GM19099 (cell line): Measurements from ENCODE around the gene PCMT1.

Source experiments
- POLR2A ChIP-seq: IDR thresholded peaks from 3 replicates; pipeline ENCODE4 v1.6.1; 2011; ENCODE audit warnings: low read depth; ENCODE audit not compliant: insufficient read length; ENCODE audit errors: extremely low read depth

PCMT1 gene

DNA sequence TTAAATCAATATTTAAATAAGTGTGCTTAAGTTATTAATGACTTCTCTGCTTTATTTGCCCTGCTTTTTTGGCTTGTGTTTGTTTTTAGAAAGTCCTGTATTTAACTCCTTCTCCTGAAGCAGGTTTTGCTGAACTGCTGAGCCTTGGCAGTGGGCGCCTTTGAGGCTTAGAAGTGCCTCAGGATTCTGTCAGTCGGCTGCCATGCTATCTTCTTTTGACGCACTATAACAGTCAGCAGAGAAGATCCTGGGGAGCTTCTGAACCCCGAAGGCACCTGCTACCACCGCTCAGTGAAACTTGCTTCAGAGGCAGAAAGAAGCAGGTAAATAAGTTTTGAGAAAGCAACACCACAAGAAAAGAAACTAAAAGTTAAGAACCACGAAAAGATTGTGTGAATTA lies 22.4 kb downstream of the PCMT1 start:
- no peak for TF ChIP-seq POLR2A

DNA sequence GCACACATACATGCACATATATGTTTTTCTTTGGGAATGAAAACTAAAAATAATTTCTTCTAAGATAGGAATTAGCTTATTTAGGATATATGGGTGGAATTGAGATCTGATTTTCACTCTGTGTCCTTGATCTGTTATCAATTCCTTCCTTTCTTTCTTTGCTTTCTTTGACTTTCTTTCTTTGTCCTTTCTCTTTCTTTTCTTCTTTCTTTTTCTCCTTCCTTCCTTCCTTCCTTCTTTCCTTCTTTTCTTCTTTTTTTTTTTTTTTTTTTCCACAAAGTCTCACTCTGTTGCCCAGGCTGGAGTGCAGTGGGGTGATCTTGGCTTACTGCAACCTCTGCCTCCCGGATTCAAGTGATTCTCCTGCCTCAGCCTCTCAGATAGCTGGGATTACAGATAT lies 28.1 kb downstream of the PCMT1 start:
- TF ChIP-seq POLR2A: no peak

DNA sequence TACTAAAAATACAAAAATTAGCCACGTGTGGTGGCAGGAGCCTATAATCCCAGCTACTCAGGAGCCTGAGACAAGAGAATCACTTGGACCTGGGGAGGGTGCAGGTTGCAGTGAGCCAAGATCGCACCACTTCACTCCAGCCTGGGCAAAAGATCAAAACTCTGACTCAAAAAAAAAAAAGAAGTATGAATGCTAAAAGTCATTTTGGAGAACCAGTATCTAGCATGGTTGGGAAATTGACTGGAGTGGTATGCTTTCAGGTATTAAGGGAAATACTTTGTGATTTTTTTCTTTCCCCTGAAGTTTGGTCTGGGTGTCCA lies 30.1 kb downstream of the PCMT1 start:
- TF ChIP-seq POLR2A: no peak

DNA sequence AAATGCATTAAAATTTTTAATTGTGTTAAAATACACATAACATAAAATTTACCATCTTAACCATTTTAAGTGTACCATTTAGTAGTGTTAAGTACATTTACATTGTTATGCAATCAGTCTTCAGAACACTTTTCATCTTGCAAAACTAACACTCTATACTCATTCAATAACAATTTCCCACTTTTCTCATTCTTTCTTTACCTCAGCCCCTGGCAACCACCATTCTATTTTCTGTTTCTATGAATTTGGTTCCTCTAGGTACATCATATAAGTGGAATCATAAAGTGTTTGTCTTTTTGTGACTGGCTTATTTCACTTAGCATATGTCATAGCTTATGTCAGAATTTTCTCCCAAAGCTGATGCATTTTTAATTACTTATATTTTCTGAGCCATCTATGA lies 32.2 kb downstream of the PCMT1 start:
- no peak for TF ChIP-seq POLR2A

DNA sequence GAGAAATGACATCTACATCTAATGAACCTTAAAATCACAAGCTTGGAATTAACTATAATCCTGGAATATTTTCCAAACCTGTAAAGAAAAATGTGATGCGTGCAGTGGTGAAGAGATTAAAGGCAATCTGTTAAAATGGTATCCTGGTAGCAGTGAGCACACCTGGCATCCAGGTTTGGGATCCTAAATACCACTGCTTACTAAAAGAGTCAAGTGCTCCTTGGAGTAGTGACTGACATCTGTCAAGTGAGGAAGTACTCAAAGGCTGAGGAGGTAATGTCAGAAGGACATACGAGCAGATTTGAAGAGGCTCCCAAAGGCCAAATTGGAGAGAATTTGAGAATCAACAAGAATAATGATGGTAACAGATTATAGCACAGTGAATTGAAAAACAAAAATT lies 32.8 kb downstream of the PCMT1 start:
- no peak for TF ChIP-seq POLR2A

DNA sequence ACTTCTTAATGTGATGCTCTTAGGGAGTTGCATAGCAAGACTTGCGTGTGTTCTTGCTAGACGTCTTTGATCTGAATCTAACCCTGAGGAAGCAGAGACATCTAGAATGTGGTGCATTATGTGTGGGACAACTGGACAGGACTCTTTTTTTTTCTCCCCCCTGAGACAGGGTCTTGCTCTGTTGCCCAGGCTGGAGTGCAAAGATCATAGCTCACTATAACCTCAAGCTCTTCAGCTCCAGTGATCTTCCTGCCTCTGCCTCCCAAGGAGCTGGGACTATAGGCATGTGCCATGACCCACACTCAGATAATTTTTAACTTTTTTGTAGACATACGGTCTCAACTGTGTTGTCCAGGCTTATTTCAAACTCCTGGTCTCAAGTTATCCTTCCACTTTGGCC lies 34.0 kb downstream of the PCMT1 start:
- no peak for TF ChIP-seq POLR2A

DNA sequence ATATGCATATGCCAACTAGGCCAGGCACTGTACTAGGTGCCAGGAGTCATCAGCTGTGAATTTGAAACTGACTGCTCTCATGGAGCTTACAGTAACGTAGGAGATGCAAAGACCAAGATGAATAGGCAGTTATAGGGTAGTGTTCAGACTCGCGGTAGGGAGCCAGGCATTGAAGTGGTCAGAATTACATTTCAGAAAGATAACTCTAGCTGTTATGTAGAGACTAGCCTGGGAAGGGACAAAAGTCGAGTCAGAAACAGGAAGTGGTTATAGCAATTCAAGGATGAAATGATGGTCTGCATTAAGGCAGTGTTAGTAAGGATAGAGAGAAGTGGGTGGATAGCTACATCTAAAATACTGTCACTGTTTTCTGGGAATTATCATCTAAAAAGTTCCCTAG lies 56.6 kb downstream of the PCMT1 start:
- no peak for TF ChIP-seq POLR2A

DNA sequence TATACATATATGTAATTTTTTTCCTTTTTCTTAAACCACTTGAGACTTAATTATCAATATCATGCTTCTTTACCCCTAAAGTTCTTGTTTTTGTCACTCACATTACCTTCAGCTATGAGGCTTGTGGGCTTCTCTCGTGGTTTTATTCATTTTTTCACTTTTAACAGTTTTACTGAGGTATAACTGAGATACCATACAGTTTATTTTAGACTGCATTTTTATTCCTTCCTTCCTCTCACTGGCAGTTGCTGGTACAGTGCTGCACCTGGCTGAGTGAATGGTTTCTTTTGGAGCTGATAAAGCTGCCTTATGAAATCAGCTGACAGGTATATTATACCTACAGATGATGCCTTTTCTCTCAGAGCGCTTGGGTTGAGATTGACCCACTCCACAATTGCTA lies 60.3 kb downstream of the PCMT1 start:
- TF ChIP-seq POLR2A: no peak

DNA sequence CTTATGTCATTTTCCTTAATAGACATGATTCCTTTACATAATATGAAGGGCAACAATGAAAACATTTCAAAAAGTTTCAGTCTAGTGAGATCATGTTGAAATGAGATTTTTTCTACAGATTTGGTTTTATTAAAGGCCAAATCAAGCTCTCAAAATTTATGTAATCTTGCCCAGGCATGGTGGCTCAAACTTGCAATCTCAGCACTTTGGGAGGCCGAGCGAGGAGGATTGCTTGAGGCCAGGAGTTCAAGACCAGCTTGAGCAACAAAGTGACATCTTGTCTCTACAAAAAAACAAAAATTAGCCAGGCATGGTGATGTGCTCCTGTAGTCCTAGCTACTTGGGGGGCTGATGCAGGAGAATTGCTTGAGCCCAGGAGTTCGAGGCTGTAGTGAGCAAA lies 63.8 kb downstream of the PCMT1 start:
- TF ChIP-seq POLR2A: no peak

DNA sequence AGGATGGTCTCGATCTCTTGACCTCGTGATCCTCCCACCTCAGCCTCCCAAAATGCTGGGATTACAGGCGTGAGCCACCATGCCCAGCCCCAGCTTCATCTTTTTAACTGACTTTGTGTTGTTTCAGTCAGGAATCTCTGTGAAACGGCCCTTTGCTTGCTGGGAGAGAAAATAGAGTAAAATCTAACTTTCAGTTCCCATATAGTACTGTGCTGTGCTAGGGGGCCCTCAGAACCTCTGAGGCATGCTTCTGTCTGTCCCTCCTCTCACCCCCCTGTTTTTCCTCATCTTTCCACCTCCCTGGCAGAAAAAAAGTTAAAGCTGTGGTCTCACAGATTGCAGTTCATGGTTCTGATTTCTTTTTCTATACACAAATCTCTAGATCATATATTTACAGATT lies 66.2 kb downstream of the PCMT1 start:
- no peak for TF ChIP-seq POLR2A

DNA sequence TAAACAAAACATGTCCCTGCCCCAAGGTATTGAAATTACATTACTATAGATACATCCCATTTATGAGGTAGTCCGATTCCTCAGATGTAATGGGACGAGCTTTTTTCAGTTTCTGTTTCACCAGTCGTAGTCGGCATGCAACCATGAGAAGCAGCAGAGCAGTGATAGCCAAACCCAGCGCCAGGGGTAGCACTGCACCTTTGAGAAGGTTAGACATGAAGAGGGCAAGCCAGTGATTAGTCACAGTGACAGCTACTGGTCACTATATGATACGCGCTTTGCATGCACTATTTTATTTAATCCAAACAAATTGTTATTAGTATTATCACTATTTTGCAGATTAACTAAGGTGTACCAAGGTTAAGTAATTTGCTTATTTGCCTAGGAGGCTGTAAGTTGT lies 71.0 kb downstream of the PCMT1 start:
- TF ChIP-seq POLR2A: no peak

DNA sequence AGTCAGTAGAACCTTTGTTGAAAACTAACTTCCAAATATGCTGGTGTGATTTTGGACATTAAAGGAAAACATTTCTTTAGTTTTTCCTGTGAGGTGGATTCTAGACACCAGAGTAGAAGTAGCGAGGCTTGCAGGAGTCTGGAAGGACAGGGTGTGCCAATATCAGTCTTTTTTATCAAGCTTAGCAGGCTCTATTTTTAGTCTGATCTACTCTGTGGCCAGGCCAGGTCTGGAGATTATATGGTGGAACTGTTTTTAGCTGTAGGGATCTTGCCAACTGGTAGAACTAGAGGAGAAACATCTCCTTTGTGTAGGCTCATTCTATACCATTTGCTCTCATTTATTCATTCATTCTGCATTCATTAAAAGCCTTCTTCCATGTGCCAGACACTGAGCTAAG lies 72.0 kb downstream of the PCMT1 start:
- TF ChIP-seq POLR2A: no peak

DNA sequence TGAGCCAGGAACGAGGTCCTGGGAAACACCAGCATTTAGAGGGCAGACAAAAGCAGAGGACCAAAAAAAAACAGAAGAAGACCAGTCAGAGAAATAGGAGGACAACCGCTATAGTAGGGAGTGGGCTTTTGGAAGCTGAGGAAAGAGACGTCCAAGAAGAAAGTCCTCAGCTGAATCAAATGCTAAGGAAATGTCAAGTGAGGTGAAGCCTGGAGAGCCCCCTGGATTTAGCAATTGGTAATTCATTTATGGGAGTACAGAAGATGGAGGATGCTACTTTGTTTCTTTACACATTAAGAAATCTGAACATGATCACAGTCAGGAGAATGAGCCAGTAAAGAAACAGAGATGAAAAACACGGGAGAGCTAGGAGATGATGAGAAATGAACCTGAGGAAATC lies 73.5 kb downstream of the PCMT1 start:
- TF ChIP-seq POLR2A: no peak

DNA sequence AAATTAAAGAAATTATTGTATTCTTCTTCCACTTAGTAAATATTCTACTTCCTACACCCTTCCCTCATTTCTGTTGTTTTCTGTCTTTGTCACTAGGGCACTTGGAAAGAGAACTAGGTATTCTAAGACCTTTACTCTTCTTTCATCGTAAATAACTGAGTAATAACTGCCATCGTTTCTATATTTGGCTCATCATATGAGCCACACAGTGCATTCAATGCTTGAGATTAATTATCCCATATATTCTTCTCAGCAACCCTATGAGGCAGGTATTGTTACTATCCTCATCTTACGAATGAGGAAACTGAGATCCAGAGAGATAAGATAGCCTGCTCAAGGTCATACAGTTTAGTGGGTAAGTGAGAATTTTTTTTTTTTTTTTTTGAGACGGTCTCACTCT lies 75.8 kb downstream of the PCMT1 start:
- no peak for TF ChIP-seq POLR2A

DNA sequence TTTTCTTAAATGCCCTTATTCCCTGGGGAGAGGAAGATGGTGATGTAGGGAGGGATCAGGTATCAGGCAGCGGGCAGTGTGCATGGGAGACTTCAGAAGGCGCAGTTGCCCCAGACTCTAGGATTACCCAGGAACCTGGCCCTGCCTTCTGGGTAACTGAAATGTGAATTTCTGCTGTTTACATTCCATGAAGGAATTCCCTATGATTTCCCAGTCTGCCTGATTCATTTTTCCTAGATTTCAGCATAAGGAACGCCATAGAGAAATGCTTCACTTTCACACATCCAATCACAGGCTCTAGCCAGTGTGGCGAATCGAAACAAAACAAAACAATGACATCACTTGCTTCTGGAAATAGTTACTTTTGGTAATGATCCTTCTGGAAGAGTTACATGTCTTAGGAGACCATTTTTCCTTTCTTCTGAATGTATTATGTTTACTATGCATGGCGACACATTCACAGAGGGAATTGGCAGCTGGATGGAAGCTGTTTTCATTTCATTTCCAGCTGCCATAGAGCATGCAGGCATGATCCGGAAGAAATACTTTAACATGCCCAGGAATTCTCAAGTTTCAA lies 81.3 kb downstream of the PCMT1 start:
- TF ChIP-seq POLR2A: no peak

DNA sequence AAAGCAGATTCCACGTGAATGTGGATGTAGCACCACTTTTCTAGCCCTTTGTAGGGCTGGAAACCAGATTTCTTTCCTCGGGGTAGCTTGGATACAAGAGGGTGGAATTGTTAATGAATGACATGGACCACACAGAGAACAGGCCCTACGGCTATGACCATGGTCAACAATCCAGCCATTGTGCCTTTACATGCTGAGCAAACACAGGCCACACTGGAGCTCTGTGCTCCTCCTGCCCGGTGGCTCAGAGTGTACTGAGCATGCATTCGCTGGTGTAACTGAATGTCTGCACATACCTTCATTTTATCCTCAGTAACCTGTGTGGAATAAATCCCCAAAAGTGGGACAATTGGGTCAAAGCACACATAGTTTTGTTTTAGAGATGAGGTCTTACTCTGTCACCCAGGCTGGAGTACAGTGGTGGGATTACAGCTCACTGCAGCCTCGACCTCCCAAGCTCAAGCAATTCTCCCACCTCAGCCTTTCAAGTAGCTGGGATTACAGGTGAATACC lies 81.8 kb downstream of the PCMT1 start:
- TF ChIP-seq POLR2A: no peak

DNA sequence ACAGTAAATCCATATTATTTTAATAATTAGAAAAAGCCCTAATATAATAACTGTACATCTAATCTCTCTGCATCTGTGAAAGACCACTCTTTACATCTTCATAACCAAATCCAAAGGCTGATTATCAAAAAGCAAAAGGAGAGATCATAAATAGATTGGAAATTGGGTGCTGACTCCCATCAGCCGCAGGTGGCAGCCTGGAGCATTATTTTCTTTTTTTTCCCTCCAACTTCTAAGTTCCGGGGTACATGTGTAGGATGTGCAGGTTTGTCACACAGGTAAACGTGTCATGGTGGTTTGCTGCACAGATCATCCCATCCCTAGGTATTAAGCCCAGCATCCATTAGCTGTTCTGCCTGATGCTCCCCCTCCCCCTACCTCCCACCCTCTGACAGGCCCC lies 84.1 kb downstream of the PCMT1 start:
- TF ChIP-seq POLR2A: no peak

DNA sequence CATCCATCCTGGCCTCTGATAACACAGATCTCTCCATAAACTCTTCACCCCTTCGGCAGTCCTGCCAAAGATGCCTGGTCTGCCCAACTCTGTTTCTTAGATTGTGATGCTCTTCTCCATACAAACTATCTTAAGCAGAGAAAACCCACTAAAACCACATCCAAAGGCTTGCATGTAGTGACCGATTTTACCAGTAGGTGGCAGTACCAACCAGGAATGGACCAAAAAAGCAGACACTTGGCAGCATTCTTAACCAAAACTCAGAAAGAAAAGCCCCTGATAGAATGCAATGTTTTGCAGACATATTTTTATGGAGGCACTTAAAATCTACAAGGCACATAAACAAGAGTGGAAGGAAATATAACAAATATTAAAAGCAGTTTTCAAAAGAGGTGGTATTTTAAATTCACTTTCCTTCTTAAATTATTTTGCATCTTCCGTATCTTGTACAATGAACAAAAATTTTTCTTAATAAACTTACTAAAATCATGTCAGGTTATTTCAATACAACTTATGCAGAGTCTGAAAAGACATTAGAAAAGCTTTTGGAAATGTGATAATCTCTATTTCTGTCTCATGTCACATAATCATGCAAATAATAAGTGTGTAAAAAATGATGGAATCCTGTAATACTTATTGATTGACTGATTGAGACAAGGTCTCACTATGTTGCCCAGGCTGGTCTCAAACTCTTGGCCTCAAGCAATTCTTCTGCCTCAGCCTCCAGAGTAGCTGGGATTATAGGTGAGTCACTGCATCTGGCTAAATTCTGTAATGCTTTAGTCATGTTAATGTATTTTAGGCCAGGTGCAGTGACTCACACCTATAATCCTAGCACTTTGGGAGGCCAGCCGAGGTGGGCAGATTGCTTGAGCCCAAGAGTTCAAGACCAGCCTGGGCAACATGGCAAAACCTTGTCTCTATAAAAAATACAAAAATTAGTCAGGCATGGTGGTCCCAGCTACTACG lies 85.3 kb downstream of the PCMT1 start:
- no peak for TF ChIP-seq POLR2A
